GM20000 (cell line): ENCODE data around the gene CABLES1.

Source experiments
- DNase-seq: peaks from one replicate; pipeline ENCODE4 v3.0.0; 2012; ENCODE audit warnings: low spot score
- CTCF ChIP-seq: IDR thresholded peaks from 2 replicates; pipeline ENCODE4 v1.5.1; 2012; ENCODE audit warnings: mild to moderate bottlenecking, control low read depth; ENCODE audit errors: extremely low read depth, missing control alignments

The CABLES1 gene

GRCh38 chr18:23259701-23260681 lies 124.7 kb downstream of the CABLES1 start:
- DNase-seq, result peak; percentile 46
- no peak for TF ChIP-seq CTCF

GRCh38 chr18:23260926-23261590 lies 125.8 kb downstream of the CABLES1 start:
- no peak for DNase-seq
- no peak for TF ChIP-seq CTCF

- no peak for TF ChIP-seq CTCF
These were observed 128.4 kb downstream of the CABLES1 start for GRCh38 chr18:23263551-23264235.

GRCh38 chr18:23265682-23266399 lies 130.6 kb downstream of the CABLES1 start:
- DNase-seq, result no peak
- TF ChIP-seq CTCF, result no peak

More at GRCh38 chr18:23263551-23264235, 128.4 kb downstream of the CABLES1 start:
- no peak for DNase-seq

- DNase-seq, result peak; percentile 62
- no peak for TF ChIP-seq CTCF
These were observed 131.6 kb downstream of the CABLES1 start for GRCh38 chr18:23266717-23267446.

GRCh38 chr18:23267447-23267776 lies 132.1 kb downstream of the CABLES1 start:
- TF ChIP-seq CTCF, result no peak
- no peak for DNase-seq
